ENCODE measurements around the gene CD79B.

Gene CD79B

DNA sequence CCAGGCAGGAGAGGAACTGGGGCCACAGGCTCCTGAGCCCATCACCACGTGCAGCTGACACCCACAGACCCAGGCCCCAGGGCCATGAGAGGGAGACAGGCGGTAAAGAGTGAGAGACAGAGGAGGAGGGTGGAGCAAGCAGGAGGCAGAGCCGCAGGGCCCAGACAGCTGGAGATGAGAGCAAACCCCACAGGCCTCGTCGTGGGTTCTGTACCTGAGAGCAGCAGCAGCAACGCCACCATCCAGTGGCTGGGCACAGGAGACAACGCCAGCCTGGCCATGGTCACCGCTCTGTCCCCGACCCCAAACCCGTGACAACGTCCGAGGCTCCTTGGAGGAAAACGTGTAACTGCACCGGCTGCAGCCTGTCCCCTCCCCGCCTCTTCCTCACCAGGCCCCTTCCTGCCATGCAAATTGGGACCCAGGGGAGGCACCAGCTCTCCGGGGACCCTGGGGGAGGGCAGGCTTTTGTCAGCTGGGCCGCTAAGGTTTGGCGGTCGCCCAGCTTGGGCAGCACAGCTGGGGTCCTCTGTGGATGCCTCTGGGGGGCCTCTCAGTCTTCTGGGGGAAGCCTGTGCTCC is at the start of gene CD79B:
CD79B (minus strand) TSS at position 351 of the 581 bp plus-strand sequence; CDS start at position 281, 70 bp downstream.
- in situ Hi-C loops (cut with HindIII; ENCODE audit: low pct_ligation_motif_present, low sequenced_read_pairs), result no loop called here
- TF ChIP-seq, protein P1, sequence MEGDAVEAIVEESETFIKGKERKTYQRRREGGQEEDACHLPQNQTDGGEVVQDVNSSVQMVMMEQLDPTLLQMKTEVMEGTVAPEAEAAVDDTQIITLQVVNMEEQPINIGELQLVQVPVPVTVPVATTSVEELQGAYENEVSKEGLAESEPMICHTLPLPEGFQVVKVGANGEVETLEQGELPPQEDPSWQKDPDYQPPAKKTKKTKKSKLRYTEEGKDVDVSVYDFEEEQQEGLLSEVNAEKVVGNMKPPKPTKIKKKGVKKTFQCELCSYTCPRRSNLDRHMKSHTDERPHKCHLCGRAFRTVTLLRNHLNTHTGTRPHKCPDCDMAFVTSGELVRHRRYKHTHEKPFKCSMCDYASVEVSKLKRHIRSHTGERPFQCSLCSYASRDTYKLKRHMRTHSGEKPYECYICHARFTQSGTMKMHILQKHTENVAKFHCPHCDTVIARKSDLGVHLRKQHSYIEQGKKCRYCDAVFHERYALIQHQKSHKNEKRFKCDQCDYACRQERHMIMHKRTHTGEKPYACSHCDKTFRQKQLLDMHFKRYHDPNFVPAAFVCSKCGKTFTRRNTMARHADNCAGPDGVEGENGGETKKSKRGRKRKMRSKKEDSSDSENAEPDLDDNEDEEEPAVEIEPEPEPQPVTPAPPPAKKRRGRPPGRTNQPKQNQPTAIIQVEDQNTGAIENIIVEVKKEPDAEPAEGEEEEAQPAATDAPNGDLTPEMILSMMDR (IDR thresholded peaks at IDR 0.05; ENCODE audit: low read depth, low read length, missing control alignments), result no peak
- Histone ChIP-seq H3K36me3 (replicated peaks) (no peaks in the 10 kb centered on the region), H3K4me3 (ENCODE audit: low read depth, low read length) (no peak within 1 kb of the TSS), H3K27ac (no peak within 1 kb of the TSS), H3K27me3 (replicated peaks) (no peaks in the 10 kb centered on the region)
- no peak for DNase-seq

DNA sequence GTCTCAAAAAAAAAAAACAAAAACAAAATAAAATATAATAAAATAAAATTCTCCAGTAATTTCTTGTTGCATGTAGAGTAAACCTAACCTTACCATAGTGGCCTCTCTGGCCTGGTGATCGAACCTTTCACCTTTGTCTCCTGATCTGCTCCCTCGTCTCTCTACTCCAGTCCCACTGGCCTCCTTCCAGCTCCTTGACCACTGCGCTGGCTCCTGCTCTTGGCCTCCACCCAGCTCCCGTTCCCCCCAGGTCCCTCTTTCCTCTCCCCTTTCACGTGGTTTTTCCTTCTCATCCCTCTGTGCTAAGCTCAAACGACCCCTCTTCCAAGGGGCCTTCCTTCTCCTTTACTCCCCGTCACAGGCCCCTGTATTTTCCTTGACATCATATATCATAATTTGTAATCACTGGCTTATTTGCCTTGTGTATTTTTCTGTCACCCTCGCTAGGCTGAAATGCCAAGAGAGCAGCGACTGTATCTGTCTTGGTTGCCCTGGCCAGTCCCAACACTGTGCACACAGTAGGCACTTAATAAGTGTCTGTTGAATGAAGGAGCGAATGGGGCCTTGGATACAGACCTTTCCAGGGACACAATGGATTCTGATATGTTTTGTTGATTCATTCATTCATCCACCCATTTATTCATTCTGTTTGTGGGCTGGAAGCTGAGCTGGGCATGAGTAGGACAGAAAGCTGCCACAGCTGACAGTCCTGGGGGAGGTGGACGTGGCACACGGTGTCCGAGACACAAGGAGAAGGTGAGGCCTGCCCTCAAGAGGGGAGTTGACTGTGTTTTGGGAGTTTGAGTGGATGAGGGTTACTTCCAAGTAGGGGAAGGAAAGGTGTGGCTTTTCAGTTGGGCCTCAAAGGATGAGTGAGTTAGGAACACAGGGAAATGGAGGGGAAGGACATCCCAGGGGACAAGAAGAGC is 46.4 kb upstream of the CD79B start:
- Histone ChIP-seq H3K4me3 (ENCODE audit: low read depth, low read length) (no peak overlapping the region), H3K27me3 (replicated peaks) (no peaks in the 10 kb centered on the region), H3K36me3 (replicated peaks) (no peaks in the 10 kb centered on the region), H3K27ac (no peak overlapping the region)
- DNase-seq, result no peak
- in situ Hi-C loops (cut with HindIII; ENCODE audit: low pct_ligation_motif_present, low sequenced_read_pairs), result no loop called here
- TF ChIP-seq, protein P1 (IDR thresholded peaks at IDR 0.05; ENCODE audit: low read depth, low read length, missing control alignments), result no peak

DNA sequence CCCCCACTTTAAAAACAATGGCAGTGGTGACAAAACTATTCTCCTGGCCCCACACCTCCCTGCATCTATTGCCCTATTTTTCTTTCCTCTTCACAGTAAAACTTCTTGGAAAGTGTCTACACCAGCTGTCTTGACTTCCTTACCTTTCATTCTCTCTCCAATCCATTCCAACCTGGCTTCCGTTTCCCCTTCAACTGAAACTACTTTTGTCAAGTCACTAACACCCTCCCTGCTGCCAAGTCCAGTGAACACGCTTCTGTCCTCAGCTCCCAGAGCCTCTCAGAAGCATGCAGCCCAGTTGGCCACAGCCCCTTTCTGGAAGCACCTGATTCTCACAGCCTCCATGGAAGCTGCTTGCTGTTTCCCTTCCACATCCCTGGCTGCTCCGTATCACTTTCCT is 44.6 kb upstream of the CD79B start:
- DNase-seq, result no peak
- H3K27me3 ChIP-seq (replicated peaks), result no peaks in the 10 kb centered on the region
- H3K36me3 ChIP-seq (replicated peaks), result no peaks in the 10 kb centered on the region
- no peak overlapping the region for H3K4me3 ChIP-seq (ENCODE audit: low read depth, low read length)
- H3K27ac ChIP-seq, result no peak overlapping the region
- TF ChIP-seq, protein P1 (IDR thresholded peaks at IDR 0.05; ENCODE audit: low read depth, low read length, missing control alignments), result no peak
- in situ Hi-C loops (cut with HindIII; ENCODE audit: low pct_ligation_motif_present, low sequenced_read_pairs), result no loop called here

DNA sequence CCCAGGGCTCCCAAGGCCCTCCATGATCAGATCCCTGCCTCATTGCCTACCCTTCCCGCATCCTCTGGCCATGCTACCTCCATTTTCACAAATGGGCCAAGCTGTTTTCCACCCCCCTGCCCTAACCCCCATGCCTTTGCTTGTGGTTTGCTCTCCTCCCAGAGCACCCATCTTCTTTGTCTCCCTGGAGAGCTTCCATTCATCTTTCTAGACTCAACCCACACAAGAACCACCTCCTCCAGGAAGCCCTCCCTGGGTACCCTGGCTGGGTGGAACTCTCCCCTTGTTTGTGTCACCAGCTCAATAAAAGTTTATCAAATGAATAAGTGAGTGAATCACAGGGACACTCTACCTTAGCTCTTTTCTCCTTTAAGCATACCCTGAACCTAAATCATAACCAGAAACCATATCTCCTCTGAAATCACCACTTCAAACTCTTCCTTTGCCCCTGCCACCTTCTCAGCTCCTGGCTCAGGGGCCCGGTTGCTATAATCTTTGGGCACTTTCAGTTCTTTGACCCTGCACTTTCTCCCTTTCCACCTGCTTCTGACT is 43.5 kb upstream of the CD79B start:
- no peak overlapping the region for H3K4me3 ChIP-seq (ENCODE audit: low read depth, low read length)
- DNase-seq, result no peak
- H3K27me3 ChIP-seq (replicated peaks), result no peaks in the 10 kb centered on the region
- TF ChIP-seq, protein P1 (IDR thresholded peaks at IDR 0.05; ENCODE audit: low read depth, low read length, missing control alignments), result no peak
- H3K36me3 ChIP-seq (replicated peaks), result no peaks in the 10 kb centered on the region
- in situ Hi-C loops (cut with HindIII; ENCODE audit: low pct_ligation_motif_present, low sequenced_read_pairs), result no loop called here
- H3K27ac ChIP-seq, result no peak overlapping the region

DNA sequence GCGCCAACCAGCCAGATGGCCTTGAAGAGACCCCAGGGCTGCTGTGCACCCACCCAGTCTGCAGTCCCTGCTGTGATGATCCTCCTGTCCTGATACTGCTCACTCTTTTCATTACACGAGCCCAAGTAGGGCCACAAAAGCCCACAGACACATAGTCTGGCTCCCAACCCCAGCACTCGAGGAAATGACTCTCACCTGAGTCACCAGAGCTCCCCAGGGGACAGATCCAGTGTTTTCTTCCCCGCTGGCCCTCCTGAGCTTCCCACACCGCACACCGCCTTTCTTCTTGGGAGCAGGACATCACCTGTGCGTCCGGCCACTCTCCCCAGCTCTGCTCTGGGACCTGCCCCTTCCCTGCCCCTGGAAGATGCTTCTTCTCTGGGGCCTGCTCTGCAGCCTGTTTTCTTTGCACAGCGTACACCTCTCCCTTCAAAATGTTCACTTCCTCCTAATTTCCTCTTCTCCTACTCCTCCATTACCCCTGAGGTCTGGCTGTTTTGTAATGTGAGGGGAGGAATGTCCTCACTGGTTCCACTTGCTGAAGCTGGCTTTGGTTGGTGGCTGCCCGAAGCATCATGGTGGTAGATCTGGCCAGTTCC is 42.6 kb upstream of the CD79B start:
- in situ Hi-C loops (cut with HindIII; ENCODE audit: low pct_ligation_motif_present, low sequenced_read_pairs), result no loop called here

More for the DNA sequence above, 42.6 kb upstream of the CD79B start:
- Histone ChIP-seq H3K27ac (no peak overlapping the region), H3K36me3 (replicated peaks) (no peaks in the 10 kb centered on the region), H3K4me3 (ENCODE audit: low read depth, low read length) (no peak overlapping the region), H3K27me3 (replicated peaks) (no peaks in the 10 kb centered on the region)
- DNase-seq, result peak; percentile 49
- TF ChIP-seq, protein P1 (IDR thresholded peaks at IDR 0.05; ENCODE audit: low read depth, low read length, missing control alignments), result no peak

Measured in brain microvascular endothelial cell (primary cell).